Measurements from ENCODE around the gene TRPV3.
"Not testable (repeated sequence)": the region's sequence is repeated elsewhere in the genome, so short reads cannot be mapped to it uniquely, and the experiment has no call there.

TRPV3 gene

GRCh38 chr17:3524024-3524423 lies 33.6 kb downstream of the TRPV3 start:
- DNase-seq (ENCODE audit: low read depth): no peak

- not testable (repeated sequence) for DNase-seq (ENCODE audit: low read depth)
Measured at GRCh38 chr17:3519472-3519871, 38.1 kb downstream of the TRPV3 start.

- DNase-seq (ENCODE audit: low read depth): no peak
Measured at GRCh38 chr17:3514873-3515272, 42.7 kb downstream of the TRPV3 start.

GRCh38 chr17:3514167-3514566 lies 43.4 kb downstream of the TRPV3 start:
- not testable (repeated sequence) for DNase-seq (ENCODE audit: low read depth)

GRCh38 chr17:3513305-3514035 lies 44.1 kb downstream of the TRPV3 start:
- DNase-seq (ENCODE audit: low read depth): no peak

DNA sequence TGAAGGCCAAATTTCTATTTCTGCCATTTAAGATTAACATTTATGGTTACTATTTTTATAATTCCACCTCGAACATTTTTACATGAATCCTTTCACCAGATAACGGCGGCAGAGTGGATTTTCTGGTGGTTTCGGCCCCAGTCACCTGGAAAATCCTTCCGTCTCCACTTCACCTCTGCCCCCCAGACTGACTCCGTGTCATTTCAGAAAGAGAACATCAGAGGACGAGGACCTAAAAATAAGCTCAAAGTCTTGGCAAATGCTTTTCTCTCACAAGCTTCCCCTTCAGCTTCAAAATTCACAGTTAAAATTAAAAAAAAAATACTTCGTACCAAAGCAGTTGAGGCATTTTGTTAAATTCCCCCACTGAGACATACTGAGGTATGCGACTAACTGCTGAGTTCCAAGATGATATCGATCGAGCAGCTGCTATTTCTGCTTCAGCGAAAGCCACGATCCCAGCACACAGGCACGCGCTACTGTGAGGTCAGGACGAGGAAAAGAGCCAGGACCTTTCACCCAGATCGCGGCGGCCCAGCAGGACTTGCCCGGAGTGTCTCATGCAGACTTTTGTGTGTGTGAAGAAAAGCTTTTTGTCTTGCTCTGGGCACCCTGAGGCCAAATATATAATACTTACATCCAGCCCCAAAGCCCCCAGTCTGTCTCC lies 45.0 kb downstream of the TRPV3 start:
- DNase-seq (ENCODE audit: low read depth): peak; percentile 72

DNA sequence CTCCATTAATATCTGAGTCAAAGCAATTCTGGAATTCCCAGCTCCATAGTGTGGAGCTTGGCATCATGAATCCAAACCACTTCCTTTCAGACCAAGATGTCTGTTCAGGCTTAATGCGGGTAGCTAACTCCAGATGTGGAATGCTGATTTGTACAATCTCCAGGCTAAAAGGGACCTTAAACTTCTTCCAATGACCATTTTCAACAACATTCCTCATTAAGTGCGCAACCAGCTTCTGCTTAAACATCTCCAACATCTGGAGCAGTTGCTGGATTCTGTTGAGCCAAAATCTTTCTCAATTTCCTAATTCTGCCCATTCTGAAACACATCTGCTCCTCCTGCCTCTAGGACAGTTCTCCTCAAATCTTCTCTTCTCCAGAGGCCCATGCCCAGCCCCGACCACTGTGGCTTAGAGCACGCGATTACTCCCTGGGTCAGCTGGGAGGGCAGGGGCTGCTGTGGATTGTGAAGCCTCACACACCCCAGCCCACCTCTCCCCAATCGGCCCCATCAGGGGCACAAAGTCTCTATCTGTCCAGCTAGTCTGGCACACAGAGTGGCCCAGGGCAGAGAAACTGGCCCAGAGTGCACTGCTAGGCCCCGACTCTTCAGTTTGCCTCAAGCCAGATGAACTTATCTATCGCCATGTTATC lies 45.6 kb downstream of the TRPV3 start:
- DNase-seq (ENCODE audit: low read depth): peak; percentile 37

GRCh38 chr17:3510090-3510489 lies 47.5 kb downstream of the TRPV3 start:
- no peak for DNase-seq (ENCODE audit: low read depth)

- DNase-seq (ENCODE audit: low read depth): no peak
Measured at GRCh38 chr17:3507869-3508268, 49.7 kb downstream of the TRPV3 start.

DNA sequence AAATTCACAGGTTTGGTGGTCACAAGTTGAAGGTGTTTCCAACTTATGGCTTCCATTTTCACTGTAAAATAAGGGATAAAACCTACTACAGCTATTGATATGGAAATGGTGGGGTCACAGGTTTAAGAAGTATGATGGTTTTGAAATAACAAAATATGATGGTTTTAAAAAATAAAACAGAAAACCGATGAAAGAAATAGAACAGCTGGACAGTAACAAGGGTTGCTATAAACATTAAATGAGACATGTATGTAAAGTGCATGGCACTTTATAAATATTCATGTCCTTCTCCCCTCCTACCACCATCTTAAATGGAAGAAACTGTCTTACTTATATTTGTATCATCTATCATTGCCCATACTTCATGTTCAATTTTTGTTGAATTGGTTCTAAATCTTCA lies 50.5 kb downstream of the TRPV3 start:
- DNase-seq (ENCODE audit: low read depth): no peak

DNA sequence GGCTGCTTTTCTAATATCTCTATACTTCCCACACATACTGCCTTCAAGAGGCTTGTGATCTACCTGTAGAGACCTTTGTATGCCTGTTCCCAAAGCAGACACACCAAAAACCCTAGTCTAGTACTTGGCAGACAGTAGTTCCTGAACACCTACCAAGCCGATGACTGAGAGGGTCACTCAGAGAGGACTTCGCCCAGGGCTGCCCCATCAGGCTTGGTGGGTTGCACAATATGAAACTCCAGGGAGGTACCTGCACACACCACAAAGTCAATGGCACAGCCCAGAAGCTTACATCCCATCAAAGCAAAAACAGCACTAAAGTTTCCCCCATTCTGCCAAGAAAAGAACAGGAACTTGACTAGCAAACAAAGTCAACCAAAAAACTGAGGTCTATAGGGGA lies 51.6 kb downstream of the TRPV3 start:
- DNase-seq (ENCODE audit: low read depth): no peak

GRCh38 chr17:3505008-3505407 lies 52.6 kb downstream of the TRPV3 start:
- DNase-seq (ENCODE audit: low read depth): no peak

- no peak for DNase-seq (ENCODE audit: low read depth)
Measured at GRCh38 chr17:3503285-3503684, 54.3 kb downstream of the TRPV3 start.

GRCh38 chr17:3502466-3502865 lies 55.1 kb downstream of the TRPV3 start:
- no peak for DNase-seq (ENCODE audit: low read depth)

- peak; percentile 19 for DNase-seq (ENCODE audit: low read depth)
Measured at GRCh38 chr17:3501344-3501743, 56.3 kb downstream of the TRPV3 start.

DNA sequence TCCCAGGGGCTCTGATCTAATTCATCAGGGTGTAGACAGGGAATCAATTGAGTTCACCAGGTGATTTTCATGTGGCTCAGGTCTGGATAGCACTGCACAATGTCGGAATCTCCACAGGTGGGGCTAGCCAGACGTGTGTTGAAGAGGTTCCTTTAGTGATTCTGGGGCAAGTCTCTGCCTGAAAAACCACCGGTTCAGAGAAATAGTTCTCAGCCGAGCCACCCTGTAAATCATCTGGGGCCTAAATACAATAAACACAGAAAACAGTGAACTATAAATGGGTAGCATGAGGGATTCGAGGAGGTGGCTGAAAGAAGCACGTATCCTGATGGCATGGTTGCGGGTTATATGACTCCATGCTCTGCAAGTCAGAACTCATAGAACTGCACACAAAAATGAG lies 60.5 kb downstream of the TRPV3 start:
- no peak for DNase-seq (ENCODE audit: low read depth)

GRCh38 chr17:3485481-3486068 lies 72.0 kb downstream of the TRPV3 start:
- no peak for DNase-seq (ENCODE audit: low read depth)

- DNase-seq (ENCODE audit: low read depth): no peak
Measured at GRCh38 chr17:3482852-3483251, 74.8 kb downstream of the TRPV3 start.

- no peak for DNase-seq (ENCODE audit: low read depth)
Measured at GRCh38 chr17:3479988-3480387, 77.6 kb downstream of the TRPV3 start.

DNA sequence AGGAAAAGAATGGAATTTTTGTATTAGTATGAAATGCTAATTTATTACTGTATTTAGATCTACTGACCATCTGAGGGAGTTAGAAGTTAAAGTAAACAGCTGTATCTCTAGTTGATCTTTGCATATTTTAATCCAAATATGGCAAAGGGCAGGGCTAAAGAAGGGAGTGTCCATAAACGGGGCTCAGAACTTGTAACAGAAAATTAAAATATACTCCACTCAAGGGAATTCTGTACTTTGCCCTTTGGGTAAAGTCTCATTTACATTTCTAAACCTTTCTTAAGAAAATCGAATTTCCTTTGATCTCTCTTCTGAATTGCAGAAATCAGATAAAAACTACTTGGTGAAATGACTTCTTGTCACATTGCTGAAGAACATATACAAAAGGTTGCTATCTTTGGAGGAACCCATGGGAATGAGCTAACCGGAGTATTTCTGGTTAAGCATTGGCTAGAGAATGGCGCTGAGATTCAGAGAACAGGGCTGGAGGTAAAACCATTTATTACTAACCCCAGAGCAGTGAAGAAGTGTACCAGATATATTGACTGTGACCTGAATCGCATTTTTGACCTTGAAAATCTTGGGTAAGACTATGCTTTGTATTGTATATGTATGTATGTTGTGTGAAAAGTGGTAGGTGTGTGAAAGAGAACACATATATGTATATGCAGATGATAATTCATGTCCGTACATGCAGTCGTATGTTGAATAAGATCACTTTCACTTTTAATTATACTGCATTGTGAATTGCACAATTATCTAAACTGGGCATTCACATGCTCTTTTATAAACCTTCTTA lies 81.6 kb downstream of the TRPV3 start, which contains the start of gene ASPA:
Gene ASPA, plus strand, starts transcription at position 186 of the 799 bp plus-strand sequence. Its CDS starts 163 bp downstream, at position 349.
- DNase-seq (ENCODE audit: low read depth): peak; percentile 10

DNA sequence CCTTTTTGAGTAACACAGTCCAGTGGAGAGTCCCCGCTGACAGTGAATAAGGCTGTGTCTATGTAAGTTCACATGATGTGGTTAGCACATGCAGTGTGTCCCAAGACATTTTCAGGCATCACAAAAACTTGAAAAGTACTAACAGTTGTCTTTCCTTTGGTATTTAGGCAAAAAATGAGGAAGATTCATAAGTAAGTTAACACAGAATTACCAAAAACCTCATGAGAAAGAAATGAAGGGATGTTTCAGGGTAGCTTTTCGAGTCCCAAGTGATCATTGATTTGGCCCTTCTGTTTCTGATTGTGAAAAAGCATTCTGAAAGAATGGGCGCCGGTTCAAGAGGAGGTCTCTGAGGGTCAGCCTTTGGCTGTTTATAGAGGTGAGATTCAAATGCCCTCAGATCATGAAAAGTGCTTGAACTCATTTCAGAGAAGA lies 82.3 kb downstream of the TRPV3 start:
- no peak for DNase-seq (ENCODE audit: low read depth)

- no peak for DNase-seq (ENCODE audit: low read depth)
Measured at GRCh38 chr17:3474212-3474611, 83.4 kb downstream of the TRPV3 start.
